Measurements from ENCODE around the gene DNAH6. TPM values are rescaled to one million over a fixed set of nuclear protein-coding genes. Genes with fewer than 3 reads are reported as not detected.

Gene DNAH6
- total and polyA plus RNA-seq, 2 of the 13 experiments (the other 11 are each of a cell fraction or from before 2014, with no cell fraction given) = 0.01 TPM; not detected in 1

GRCh38 chr2:84703831-84704230 is 187.5 kb downstream of the DNAH6 start:
- H3K4me2 ChIP-seq (ENCODE audit: low read depth, low read length) = no peak overlapping the region
- FAIRE-seq (no peak), DNase-seq (ENCODE audit: low spot score) (no peak), ATAC-seq (no peak)
- intact Hi-C loops (cut with micrococcal nuclease; ENCODE audit: unreplicated experiment) = no loop called here
- no peaks in the 10 kb centered on the region for H3K79me2 ChIP-seq (ENCODE audit: insufficient read depth, low read length)
- ChIA-PET CTCF (ENCODE audit: low intra/inter-chr PET ratio, low total read pairs) (no interaction called here), POLR2A (no interaction called here)
- no peaks in the 10 kb centered on the region for H3K4me1 ChIP-seq (ENCODE audit: insufficient read depth, low read length)
- H4K20me1 ChIP-seq (ENCODE audit: insufficient read depth, low read length) = no peaks in the 10 kb centered on the region
- no peaks in the 10 kb centered on the region for H3K27me3 ChIP-seq (ENCODE audit: control insufficient read depth in 1 of 2, insufficient read depth in 2 of 2, low read length in 2 of 2)
- no peak overlapping the region for H2AFZ ChIP-seq (ENCODE audit: low read length)
- H3K9me3 ChIP-seq (ENCODE audit: low read length) = 0 out of 2 replicates have a peak, but pooled peaks cover 6% of the 10 kb centered on the region
- TF ChIP-seq ZNF772 (CRISPR knock-in tag; IDR thresholded peaks at IDR 0.05) (no peak), TBX3 (IDR thresholded peaks at IDR 0.05; ENCODE audit: borderline replicate concordance) (no peak), SPEN (CRISPR knock-in tag; IDR thresholded peaks at IDR 0.05; ENCODE audit: low read depth) (no peak), ZNF660 (CRISPR knock-in tag; IDR thresholded peaks at IDR 0.05; ENCODE audit: borderline replicate concordance, low read depth) (no peak), ZNF816 (CRISPR knock-in tag; IDR thresholded peaks at IDR 0.05; ENCODE audit: borderline replicate concordance) (no peak), PITX1 (CRISPR knock-in tag; IDR thresholded peaks at IDR 0.05) (no peak), SKIL (CRISPR knock-in tag; IDR thresholded peaks at IDR 0.05; ENCODE audit: borderline replicate concordance) (no peak), ZNF547 (CRISPR knock-in tag; IDR thresholded peaks at IDR 0.05) (no peak), SNAI1 (CRISPR knock-in tag; IDR thresholded peaks at IDR 0.05; ENCODE audit: borderline replicate concordance) (no peak), PCBP2 (optimal IDR thresholded peaks at IDR 0.05; ENCODE audit: low read depth, low read length, poor library complexity, severe bottlenecking) (no peak)
- no peak overlapping the region for H3K27ac ChIP-seq (ENCODE audit: extremely low read length, insufficient read depth, low read length)
- 0% methylated on average over 2 of the region's 2 CpGs for WGBS (ENCODE audit: low lambda C conversion rate)
- no peaks in the 10 kb centered on the region for H3K36me3 ChIP-seq (replicated peaks in 1 of 2; ENCODE audit: control insufficient read depth in 1 of 2, insufficient read depth in 2 of 2, low read length in 2 of 2)
- in situ Hi-C loops (cut with HindIII; ENCODE audit: extremely low pct_ligation_motif_present, low pct_unique_long_range_greater_than_20kb) = no loop called here
- no TSS peak for BruUV-seq (replicated peaks)
- no peak overlapping the region for H3K9ac ChIP-seq (ENCODE audit: insufficient read depth, low read depth, low read length)
- no peak overlapping the region for H3K4me3 ChIP-seq (replicated peaks in 1 of 3; ENCODE audit: insufficient read depth in 1 of 3, low read depth in 2 of 3, low read length in 3 of 3)
